GM12872 (cell line): ENCODE results near the gene AQP2.

Experiments
- TF ChIP-seq, protein P1 (sequence below): IDR thresholded peaks from 3 replicates; pipeline ENCODE4 v1.5.1; 2011; ENCODE audit warnings: low read depth, mild to moderate bottlenecking, low read length, moderate library complexity; ENCODE audit not compliant: insufficient read depth

Gene AQP2

DNA sequence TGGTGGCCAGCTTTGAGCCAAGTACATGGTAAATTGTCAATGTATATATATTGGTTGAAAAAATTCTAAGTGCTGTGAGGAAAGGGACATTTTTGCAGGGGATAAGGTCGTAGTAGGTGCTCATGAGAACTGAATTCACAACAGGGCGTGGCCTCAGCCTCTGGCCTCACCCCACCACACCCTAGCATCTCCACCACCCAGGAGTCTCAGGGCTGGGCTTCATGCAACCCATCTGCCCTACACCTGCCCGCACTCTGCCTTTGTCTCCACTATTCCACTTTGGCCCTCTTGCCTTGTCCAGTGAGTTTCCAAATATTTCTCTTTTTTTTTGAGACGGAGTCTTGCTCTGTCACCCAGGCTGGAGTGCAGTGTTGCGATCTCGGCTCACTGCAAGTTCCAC, 22.1 kb upstream of the AQP2 start:
- TF ChIP-seq, protein P1, sequence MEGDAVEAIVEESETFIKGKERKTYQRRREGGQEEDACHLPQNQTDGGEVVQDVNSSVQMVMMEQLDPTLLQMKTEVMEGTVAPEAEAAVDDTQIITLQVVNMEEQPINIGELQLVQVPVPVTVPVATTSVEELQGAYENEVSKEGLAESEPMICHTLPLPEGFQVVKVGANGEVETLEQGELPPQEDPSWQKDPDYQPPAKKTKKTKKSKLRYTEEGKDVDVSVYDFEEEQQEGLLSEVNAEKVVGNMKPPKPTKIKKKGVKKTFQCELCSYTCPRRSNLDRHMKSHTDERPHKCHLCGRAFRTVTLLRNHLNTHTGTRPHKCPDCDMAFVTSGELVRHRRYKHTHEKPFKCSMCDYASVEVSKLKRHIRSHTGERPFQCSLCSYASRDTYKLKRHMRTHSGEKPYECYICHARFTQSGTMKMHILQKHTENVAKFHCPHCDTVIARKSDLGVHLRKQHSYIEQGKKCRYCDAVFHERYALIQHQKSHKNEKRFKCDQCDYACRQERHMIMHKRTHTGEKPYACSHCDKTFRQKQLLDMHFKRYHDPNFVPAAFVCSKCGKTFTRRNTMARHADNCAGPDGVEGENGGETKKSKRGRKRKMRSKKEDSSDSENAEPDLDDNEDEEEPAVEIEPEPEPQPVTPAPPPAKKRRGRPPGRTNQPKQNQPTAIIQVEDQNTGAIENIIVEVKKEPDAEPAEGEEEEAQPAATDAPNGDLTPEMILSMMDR = no peak

DNA sequence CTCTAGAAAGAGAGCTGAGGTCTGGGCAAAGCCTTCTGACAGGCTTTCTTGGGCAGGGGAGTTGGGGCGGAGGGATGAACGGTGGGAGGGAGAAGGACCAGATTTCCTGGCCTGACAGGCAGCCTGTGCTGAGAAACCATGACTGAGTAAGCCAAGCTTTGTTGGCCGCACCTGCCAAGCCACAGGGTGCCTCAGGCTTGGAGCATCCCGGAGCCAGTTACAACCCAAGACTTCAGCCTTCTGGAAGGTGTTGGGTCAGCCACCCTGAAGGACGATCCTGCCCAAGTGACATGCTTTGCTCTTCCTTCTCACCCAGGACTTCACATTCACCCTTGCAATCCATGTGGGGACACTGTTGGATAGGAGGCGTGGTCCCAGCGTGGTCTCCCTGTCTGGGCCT, 21.0 kb upstream of the AQP2 start:
- TF ChIP-seq, protein P1 = no peak

DNA sequence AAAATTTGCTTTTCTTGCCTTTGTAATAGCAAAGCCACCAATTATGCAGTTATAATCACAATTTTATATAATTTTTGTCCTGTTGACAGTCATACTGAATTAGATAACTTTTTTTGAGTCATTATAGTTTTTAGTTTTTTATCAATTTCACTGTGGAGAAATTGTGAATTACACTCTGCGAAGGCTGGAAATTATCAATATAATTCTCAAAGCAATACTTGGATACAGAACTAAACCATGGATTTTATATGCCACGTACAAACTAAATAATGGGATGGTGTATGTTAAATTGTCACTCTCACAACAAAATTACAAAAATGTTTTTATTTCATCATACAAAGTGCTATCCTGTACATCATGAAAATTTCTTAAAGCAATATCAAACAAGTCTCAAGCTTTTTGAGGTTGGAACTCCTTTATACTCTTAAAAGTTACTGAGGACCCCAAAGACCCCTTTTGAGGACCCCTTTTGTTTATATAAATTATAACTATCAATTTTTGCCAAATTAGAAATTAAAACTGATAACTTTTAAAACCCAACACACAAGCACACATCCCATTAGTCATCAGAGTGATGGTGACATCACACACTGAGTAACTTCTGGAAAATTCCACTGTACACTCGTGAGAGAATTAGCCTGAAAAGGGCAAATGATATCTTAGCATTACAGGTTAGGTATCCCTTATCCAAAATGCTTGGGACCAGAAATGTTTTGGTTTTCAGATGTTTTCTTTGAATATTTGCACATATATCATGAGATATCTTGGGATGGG, 19.8 kb upstream of the AQP2 start:
- TF ChIP-seq, protein P1 = no peak

DNA sequence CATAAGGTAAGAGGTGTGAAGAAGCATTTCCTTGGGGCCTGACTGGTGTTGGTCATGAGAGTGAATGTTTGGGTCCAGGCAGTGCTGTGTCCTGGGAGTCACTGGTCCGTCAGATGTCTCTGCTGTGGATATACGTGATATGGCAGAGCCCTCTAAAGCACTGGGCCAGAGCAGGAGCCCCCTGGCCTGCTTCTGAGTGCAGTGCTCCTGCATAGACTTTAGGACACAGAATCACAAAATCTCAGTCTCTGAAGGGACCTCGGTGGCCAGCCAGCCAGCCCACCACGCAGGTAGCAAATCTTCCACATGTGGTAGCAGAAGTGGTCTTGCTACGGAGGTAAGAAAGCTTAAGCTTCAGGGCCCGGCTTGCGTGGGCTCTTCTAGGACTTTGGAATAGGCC, 18.5 kb upstream of the AQP2 start:
- TF ChIP-seq, protein P1 = no peak

DNA sequence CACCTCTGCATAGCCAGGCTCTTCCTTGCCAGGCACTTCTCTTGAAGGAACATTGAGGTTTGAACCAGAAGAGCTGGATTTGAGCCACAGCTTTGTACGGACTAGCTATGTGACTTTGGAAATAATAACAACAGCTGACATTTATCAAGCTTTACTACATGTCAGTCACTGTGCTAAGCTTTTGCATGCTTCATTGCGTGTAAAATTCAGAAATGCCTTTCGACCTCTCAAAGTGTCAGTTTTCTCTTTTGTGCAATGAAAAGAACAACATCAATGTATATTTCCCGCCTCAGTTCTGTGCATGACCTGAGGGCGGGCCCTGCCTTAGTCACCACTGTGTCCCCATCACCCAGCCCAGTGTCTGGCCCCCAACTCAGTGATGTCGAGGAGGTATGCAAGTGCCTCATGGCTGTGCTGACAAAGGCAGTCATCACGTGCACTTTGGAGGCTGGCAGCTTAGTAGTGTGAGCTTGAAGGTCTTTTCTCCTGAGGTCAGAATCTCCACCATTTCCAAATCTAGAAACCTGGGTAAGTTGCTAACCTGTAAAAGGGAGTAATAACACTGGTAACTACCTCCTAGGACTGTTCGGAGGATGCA, 17.9 kb upstream of the AQP2 start:
- TF ChIP-seq, protein P1 = no peak

DNA sequence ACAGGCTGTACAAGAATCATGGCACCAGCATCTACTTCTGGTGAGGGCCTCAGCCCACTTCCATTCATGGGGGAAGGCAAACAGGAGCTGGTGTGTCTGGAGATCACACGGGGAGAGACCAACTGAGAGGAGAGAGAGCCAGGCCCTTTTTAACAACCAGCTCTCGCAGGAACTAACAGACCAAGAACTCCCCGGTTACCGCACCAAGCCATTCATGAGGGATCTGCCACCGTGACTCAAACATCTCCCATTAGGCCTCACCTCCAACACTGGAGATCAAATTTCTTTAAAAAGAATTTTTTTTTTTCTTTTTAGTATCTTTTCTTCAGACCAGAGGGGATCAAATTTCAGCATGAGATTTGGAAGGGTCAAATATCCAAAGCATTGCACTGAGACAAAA, 16.7 kb upstream of the AQP2 start:
- TF ChIP-seq, protein P1 = no peak

DNA sequence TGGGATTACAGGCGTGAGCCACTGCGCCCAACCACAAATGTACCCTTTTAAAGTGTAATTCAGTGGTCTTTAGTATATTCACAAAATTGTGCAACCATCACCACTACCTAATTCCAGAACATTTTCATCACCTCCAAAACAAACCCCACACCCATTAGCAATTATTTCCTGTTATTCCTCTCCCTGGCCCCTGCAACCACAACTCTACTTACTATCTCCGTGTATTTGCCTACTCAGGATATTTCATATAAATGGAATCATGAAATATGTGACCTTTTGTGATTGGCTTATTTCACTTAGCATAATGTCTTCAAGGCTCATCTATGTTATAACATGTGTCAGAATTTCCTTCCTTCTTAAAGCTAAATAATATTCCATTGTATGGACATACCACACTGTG, 16.0 kb upstream of the AQP2 start:
- TF ChIP-seq, protein P1 = no peak
